NK-92 (cell line): Measurements from ENCODE around the gene MTIF3.

ENCODE experiments used
- DNase-seq: peaks from one replicate; lab custom pipeline; 2025; ENCODE audit not compliant: unreplicated experiment; lab: John Stamatoyannopoulos, UW

Gene MTIF3

DNA sequence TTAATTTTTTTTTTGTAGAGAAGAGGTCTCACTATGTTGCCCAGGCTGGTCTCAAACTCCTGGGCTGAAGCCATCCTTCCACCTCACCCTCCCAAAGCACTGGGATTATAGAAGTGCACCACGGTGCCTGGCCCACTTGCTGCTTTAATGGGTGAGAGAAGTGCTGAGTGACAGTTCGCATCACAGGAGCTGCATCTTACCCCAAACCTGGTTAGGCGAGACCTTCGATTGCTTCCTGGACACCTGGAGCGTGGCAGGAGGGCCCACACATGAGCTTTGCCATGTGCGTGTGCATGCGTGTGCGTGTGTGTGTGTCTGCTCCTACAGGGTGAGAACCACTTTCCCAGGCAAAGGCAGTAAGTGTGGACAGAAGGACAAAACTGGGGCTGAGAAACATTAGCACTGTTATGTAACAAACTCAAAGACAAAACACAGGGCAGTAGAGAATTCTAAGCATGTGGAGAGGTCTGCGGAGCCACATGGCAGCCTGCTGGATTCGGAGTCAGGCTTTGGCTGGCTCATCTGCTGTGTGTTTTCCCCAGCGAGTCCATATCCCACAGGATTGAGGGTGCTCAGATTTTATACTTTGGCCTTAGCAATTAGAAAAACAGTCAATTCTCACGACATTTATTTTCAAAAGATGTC, 11.7 kb upstream of the MTIF3 start:
- no peak for DNase-seq

DNA sequence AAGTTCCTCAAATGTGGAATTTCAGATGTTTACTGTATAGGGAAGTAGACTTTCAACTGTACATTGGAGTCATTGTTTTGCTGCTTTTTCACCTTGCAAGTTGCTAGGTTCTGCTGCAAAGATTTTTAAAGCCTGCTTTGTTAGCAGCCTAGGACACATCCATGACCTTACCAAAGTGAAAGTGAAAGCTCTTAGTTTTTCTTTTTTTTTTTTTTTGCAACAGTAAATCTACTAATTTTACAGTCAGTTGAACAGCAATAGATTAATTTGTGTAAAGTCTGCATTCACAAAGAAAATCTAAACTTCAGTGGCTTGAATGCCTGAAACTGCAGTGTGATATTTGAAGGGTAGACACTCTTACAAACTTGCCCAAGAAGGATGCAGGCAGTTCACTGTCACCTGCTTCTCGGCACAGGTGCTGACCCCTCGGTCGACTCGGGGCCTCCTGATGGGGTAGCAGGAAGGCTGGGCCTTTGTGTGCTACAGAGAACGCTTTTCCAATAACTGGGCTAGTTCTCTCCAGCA, 5.0 kb upstream of the MTIF3 start:
- no peak for DNase-seq

DNA sequence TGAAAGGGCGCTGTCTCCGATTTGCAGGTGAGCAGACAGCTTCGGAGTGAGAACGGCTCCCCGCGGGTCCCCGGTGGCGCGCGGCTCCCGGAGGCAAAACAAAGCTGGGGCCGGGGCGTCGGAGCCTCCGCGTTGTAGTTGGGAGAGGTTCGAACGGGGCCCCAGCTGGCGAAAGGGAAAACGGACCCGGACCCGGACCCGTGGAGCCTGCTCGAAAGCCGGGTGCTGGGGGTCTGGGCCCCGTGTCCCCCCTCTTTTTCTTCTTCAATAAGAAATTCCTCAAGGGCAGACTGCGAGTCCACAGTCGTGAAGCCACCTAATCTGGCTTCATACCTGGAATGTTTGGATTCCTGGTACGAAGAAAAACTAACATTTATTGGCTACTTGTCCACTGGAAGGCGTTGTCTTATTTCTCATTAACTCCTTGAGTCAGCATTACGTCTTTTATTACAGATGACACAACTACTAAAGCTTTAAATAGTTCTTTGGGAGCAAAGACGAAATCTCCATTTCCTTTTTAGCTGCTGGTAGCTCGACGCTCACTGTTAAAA, 632 bp upstream of the MTIF3 start:
- no peak for DNase-seq

DNA sequence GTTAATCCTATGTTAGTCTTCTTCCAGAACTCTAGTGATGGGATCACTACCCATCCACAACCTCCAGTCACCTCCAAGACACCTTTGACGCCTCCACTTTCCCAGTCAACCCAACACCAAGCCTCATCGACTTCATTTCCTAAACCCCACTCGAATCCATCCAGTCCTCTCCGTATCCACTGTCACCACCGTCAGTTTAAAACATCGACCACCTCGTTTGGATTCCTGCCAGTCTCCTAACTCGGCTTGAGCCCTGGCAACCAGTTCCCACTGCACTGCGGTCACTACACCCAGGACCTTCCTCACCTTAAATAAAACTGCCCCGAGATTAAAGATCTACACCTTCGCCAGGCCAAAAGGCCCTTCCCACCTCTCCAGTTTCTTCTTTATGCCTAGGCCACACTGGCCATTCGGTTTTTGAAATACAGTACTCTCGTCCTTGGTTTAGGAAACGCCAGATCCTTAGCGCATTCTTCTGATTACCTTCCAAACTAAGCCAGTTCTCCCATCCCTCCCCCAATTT, 1.2 kb downstream of the MTIF3 start:
- no peak for DNase-seq

DNA sequence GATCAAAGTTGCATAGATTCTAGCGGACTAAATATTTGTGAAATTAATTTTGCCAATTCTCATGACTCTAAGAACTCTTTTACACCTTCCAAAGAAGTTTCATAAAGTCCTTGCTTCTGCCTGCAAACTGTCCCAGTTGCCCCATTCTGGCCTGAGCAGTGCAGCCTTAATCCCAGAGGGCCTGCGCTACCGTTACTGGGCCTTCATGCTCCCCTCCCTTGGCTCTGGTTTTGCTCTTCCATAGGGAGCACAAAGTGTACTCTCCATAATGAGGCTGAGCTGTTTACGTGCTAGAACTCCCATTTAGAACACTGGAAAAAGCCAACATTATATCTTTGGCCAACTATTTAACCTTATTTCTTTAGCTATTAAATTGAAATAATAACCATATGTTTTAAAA, 2.1 kb downstream of the MTIF3 start:
- DNase-seq = no peak

DNA sequence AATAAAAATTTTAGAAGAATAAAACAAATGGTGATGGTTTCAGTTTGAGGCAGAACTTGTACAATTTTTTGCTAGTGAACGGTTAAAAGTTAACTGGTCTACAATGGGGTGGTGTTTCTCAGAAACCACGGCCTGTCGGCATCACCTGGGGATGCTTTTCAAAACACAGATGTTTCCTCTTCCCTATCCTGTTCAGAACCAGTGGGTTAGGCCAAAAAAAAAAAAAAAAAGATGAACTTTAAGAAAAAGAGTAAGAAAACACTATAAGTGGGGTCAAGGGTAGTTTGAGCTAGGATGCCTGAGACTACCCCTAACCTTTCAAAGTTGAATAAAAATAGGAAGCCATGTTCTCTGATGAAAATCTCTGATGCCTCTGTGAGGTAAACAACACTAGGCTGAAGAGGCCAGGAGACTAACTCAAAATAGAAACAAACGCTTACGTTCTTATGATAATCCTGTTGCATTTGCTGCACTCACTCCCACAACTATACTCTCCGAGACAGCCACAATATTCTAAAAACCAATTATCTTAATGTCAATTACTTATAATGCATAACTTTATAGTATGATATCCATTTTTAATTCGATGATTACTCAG, 3.3 kb downstream of the MTIF3 start:
- no peak for DNase-seq

DNA sequence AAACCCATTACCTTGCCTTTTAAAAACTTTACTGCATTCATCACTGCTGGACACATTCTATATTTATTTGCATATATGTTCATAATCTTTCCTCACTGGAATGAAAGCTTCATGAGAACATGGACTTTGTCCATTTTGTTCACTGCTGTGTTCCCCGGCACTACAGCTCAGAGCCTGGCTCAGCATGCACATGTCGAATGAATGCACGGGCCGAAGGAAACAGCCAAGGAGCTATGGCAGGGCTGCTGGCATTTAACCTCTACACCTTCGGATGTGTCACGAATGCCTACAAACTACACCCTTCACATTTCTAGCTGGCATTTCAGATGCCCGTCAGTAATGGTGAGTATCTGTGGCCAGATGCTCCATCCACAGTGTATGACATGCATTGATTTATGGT, 7.6 kb downstream of the MTIF3 start:
- no peak for DNase-seq

DNA sequence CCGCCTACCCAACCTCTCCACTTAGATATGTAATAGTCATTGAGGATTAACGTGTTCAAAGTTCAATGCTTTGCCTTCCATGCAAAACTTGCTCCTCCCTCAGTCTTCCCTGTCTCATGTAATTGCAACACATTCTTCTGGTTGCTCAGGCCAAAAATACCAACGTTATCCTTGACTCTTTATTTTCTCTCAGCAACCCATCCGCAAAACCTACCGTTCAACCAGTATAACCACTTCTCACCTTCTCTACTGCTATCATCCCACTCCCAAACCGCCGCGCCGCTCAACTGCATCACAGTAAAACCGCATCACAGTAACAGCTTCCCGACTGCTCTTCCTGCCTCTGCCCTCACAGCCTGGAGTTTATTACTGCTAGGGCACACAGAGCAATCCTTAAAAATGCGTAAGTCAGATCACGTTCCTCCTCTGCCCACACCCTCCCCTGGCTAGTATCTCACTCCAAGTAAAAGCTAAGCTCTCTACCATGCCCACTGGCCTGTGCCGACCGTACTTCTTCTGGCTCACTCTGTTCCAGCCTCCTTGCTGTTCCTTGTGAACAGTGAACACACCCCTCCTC, 8.2 kb downstream of the MTIF3 start:
- DNase-seq = no peak

DNA sequence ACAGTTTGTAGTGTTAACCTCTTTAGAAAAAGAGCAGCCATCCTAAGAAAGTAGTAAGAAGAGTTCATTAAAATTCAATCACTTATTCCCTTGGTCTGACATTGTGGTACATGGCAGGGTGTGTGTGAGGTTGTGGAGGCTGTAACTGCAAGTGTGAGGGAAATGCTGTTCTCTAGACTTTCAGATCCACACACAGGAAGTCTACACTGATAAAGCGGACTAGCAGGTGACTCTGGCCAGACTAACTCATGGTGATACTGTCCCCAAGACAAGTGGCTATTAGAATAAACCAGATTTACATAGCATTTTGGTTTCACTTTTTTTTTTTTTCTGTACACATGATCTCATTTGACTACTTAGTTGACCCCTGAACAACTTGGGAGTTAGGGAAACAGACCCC, 10.0 kb downstream of the MTIF3 start:
- DNase-seq = no peak

DNA sequence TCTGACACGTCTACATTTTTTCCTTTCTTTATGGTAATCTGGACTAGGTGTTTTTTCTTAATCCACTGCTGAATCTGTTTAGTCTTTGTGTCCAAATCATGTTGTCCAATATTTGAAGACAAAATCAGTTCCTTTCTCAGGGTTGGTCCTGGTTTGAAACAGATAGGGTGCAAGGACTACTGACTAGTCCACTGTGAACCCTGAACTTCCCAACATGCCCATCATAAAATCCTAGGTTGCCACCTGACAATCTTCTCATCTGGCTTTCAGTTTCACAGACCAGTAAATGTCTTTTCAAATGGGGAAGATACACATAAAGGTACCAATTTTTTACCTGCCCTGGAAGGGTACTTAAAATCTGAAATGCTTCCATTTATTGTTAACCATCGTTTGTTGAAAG, 13.2 kb downstream of the MTIF3 start:
- no peak for DNase-seq

DNA sequence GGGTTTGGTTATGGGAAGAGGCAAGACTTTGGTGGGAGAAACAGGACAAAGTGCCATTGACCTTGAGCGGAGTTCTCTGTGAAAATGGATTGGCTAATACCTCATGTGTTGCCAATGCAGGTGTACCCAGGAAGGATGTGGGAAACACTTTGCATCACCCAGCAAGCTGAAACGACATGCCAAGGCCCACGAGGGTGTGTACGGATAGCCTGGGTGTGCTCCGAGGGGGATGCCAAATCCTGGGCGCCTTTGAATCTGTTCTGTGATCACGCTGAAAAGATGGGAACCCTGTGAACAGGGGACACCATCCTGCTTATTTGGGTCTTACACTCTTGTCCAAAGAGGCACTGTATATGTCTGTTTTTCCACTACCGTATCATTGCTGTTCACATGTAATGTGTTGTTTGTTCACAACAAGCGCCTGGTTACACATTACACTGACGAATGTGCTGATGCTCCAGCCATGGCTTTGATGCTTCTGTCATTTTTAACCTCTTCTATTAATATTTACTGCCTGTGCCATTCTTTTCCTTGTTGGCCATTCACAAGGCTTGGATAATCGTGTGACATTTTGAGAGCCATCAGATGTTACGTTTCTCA, 17.7 kb downstream of the MTIF3 start:
- no peak for DNase-seq

DNA sequence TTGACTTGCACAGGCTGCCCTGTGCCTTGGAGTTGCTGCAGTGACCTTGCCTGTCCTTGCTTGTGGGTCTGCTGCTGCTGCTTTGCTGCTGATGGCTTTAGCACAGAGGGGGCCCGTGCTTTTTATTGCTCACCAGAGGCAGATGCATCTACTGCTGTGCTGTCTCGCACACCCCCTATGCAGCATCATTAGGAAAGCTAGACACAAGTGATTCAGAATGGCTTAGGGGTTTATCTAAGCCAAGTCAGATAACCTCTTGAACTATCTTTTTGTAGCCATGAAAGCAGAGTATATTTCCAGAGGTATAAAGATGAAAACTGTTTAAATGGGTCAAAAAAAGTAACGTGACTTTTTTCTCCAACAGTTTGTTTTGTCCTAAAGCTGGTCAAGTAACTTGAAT, 18.2 kb downstream of the MTIF3 start:
- DNase-seq = no peak

DNA sequence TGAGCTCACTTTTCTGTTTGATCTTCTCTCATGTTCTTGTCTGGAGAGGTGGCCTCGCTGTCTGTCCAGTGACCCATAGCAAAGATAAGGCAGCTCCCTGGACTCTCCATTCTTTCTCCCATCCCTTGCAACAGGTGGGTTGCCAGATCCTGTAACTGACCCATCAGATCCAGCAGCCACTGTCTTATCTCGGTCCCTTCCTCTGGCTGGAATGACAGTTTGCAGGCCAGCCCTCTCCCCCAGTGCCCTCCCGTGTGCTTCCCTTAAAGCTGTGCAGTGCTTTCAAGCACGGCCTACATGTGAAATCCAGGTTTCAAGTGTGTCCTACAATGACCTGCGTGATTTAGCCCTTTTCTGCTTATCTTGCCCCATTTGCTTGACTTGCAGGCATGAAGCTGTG, 22.2 kb downstream of the MTIF3 start:
- no peak for DNase-seq

DNA sequence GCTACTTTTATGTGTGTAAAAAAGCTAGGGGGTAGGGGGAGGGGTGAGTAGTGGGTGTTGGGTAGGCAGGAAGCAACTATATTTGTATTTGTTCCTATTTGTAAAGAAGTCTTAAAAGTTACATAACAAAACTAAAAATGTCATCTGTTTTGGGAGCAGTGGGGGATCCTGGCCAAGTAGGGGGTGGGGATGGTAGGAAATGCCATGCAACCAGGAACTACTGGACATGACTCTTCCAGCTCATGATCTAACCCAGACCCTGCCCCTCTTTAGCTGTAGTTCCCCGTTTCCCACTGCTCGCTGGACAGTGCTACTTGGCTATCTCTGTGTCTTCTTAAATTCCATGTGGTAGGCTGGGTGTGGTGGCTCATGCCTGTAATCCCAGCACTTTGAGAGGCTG, 22.7 kb downstream of the MTIF3 start:
- DNase-seq = no peak

DNA sequence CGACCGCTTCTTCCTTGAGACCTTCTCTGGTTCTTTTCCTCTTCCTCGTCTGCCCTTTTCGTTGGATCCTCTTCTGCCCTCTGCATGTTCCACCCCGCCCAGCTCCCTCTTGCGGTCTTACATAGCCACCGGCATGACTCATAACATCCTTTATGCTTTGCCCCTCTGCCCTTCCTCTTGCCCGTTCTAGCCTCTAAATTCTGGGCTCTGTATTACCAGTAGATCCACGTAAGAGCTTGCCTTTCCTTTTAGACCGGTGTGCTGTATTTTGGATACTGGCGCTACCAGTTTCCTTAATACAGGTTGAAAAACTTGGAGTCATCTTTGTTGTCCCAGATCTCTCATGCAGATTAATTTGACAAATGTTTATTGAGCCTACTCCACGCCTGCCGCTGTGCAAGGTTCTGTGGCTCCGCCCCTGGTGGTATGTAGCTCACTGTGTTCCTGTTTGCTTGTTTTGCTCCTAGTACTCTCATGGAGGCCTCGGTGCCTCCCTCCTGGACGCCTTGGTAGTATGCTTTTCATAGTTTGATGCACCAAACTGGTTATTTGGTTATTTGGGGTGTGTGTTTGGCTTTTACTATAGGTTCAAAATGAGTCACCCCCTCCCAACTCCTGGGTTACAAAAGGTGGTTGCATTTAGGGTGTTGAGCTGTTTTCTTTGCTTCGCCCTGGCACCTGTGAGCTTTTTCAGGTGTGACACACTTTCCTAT, 24.3 kb downstream of the MTIF3 start:
- no peak for DNase-seq

DNA sequence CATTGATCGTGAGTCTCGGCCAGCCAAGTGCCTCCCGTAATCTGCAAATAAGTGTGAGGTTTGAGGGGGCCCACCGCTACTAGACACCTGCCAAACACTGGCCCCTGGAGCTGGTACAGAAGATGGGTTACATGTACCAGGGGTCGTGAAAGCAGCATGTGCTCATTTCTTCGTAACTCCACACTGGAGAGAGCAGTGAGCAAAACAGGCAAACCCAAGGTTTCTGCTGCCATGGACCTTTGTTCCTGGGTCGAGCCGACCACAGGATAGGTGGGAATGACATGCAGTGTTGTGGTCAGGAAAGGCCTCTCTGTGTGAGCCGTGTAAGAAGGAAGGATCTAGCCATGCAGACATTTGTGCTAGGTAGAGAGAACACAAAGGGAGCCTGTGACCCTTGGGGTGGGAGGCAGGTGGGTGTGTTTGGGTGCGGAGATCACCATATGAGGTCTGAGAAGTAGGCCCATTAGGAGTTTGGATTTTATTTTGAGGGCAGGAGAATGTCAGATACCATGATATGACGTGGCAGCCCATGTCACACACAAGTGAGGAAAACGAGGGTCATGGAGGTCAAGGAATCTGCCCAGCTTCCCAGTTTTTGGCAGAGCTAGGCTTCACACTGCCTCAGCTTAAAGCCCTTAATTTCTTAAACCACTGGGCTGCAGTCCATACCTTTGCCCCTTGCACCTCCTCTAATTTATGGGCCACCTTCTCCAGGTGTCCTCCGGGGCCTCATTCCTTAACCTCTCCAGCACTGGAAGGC, 25.0 kb downstream of the MTIF3 start:
- DNase-seq = no peak

DNA sequence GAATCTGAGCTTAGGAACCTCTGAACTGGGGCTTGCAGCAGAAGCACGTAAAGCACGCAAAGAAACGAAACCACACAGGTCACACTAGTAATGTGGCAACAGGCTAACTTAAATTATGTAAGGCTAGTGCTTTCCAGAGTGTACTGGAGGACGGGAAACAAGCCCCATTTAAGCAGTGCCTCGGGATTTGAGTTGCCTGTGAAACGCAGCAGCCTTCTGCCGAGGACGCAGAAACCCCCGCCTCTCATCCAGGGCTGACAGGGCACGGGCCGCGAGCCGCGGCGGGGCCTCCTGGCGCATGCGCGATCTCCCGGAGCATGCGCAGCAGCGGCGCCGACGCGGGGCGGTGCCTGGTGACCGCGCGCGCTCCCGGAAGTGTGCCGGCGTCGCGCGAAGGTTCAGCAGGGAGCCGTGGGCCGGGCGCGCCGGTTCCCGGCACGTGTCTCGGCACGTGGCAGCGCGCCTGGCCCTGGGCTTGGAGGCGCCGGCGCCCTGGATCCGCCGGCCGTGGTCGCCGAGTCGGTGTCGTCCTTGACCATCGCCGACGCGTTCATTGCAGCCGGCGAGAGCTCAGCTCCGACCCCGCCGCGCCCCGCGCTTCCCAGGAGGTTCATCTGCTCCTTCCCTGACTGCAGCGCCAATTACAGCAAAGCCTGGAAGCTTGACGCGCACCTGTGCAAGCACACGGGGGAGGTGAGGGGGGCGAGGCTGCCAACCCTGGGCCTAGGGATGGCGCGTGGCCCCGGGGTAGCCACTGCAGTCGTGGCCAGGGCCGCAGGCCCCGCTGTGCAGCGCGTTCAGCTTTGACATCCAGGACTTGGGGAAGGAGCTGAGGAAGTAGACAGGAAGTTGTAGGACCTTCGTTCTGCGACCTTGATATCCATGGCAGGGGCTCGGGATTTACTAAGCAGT, 25.9 kb downstream of the MTIF3 start, which contains the start of gene GTF3A:
Gene GTF3A (plus strand): TSS at position 374 of the 912 bp plus-strand sequence.
- DNase-seq = no peak

DNA sequence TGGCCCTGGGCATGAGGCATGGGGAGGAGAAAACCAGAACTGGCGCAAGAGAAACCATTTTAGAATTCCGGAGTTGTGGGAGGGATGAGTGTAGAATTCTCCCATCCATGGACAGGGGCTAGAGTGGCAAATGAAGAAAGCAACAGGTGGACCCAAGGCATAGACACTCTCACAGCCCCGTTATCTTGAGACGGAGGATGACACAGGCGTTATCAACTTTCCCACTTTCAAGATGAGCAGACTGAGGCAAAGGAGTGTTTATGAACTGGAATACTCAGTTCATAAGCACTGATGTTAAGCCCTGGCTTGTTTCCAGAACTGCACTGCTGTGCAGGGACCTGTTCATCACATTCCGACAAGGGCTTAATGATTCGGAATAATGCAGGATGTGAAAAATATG, 27.0 kb downstream of the MTIF3 start:
- no peak for DNase-seq
